MG63 (cell line): ENCODE results near the gene NHLRC1. TPM values are rescaled to one million over a fixed set of nuclear protein-coding genes. Genes with fewer than 3 reads are reported as not detected.

Experiments used
- DNase-seq: peaks from one replicate; pipeline ENCODE4 v3.0.0-alpha.2; 2020
- H3K27me3 ChIP-seq: fragments of 250-450 bp; sonication (Bioruptor Pico); 2 replicates; pipeline ENCODE4 v1.5.1; 2020; ENCODE audit warnings: mild to moderate bottlenecking, moderate library complexity
- H3K36me3 ChIP-seq: fragments of 250-450 bp; sonication (Bioruptor Pico); 2 replicates; pipeline ENCODE4 v1.5.1; 2020; ENCODE audit warnings: mild to moderate bottlenecking, moderate library complexity
- H3K4me3 ChIP-seq: fragments of 250-450 bp; sonication (Bioruptor Pico); 2 replicates; pipeline ENCODE4 v1.5.1; 2020; ENCODE audit warnings: mild to moderate bottlenecking, moderate library complexity
- H3K9me3 ChIP-seq: fragments of 250-450 bp; sonication (Bioruptor Pico); 2 replicates; pipeline ENCODE4 v1.5.1; 2020; ENCODE audit warnings: mild to moderate bottlenecking, moderate library complexity
- total RNA-seq: library from RNA; depleted of rRNA; stranded (reverse); fragments of >200 nt; shearing (Covaris generic); gene quantifications from 2 replicates; pipeline ENCODE4 v1.2.3, GENCODE V29; 2014; ENCODE audit warnings: low replicate concordance

NHLRC1 gene
- total RNA-seq, 1 experiment from 2014 or later, result 0.49 TPM

DNA sequence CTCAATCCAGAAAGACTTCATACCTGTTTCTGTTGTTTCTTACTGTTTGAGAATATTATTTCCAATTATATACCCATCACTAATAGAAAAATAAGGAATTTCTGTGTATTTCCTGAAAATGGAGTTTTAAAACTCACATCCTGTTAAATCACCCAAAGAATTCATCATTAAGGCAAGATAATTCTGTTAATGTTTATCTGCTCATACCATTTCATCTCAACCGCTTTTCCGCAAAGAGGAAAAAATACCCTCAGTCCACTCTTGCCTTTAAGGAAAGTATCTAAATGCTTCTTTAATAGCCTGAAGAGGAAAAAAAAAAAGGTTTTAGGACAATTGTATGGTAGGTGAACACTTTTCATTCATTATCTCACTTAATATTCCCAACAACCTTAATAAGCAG is 25.1 kb upstream of the NHLRC1 start:
- Histone ChIP-seq H3K9me3 (no peaks in the 10 kb centered on the region), H3K4me3 (no peak overlapping the region), H3K27me3 (no peaks in the 10 kb centered on the region), H3K36me3 (peaks cover 4% of the 10 kb centered on the region; the same call in 1 of the 2 replicates)
- DNase-seq, result no peak

- peaks cover 4% of the 10 kb centered on the region; the same call in 1 of the 2 replicates for H3K36me3 ChIP-seq
- H3K9me3 ChIP-seq, result no peaks in the 10 kb centered on the region
- peak; percentile 15 for DNase-seq
- H3K4me3 ChIP-seq, result no peak overlapping the region
- H3K27me3 ChIP-seq, result no peaks in the 10 kb centered on the region
Measured at GRCh38 chr6:18147160-18147559, 24.7 kb upstream of the NHLRC1 start.

- Histone ChIP-seq H3K36me3 (0 out of 2 replicates have a peak, but pooled peaks cover 4% of the 10 kb centered on the region), H3K27me3 (no peaks in the 10 kb centered on the region), H3K4me3 (no peak overlapping the region), H3K9me3 (no peaks in the 10 kb centered on the region)
- no peak for DNase-seq
Measured at GRCh38 chr6:18142591-18142861, 20.0 kb upstream of the NHLRC1 start.

DNA sequence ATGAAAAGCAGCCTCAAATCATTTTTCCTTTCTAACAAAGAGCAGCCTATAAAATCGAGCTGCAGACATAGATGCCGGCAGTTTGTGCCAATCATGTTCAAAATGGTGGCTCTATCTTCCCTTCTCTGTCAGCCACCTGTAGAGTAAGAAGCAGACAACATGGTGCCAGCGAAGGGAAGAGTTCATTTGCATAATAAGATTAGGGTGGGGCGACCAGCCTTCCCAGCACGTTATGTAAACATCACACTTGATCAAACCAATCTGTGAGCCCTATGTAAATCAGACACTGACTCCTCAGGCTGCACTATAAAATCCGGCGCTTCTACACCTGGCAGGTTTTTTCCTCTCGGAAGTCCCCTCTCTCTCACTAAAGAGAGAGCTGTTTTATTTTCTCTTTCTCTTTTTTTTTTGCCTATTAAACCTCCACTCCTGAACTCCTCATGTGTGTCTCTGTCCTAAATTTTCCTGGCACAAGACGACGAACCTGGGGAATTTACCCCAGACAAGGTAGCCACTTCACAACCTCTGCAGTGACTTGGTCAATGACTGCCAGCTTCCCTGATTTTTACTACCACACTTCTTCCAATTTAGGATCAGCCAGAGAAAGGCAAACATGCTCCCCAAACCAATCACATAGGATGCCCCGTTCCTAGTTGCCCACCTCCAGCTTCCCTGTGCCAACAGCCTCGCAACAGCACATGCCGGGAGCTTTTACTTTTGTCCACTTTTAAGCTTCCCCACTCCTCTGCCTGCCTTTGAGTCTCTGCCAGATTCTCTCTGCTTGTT is 19.5 kb upstream of the NHLRC1 start:
- Histone ChIP-seq H3K4me3 (no peak overlapping the region), H3K9me3 (no peaks in the 10 kb centered on the region), H3K27me3 (no peaks in the 10 kb centered on the region), H3K36me3 (0 out of 2 replicates have a peak, but pooled peaks cover 4% of the 10 kb centered on the region)
- no peak for DNase-seq

- Histone ChIP-seq H3K36me3 (0 out of 2 replicates have a peak, but pooled peaks cover 4% of the 10 kb centered on the region), H3K27me3 (no peaks in the 10 kb centered on the region), H3K9me3 (no peaks in the 10 kb centered on the region), H3K4me3 (no peak overlapping the region)
- no peak for DNase-seq
Measured at GRCh38 chr6:18139935-18140621, 17.6 kb upstream of the NHLRC1 start.

DNA sequence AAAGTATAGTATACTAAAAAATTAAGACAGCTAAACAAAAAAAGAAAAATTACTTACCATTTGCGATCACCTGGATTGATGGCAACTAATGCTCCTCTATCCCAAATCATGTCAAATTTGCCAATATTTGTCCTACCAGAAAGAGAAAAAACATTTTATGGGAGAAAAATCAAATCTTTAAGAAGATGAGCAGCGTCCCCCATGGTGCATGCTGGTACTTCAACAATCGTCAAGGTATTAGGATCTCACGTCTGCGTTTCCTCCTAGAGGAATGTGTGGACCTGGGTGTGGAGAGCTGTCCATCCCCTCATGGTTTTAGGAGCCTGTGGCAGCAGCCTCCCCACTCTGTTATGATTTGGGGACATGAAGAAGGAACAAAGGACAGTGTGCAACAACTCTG is 16.4 kb upstream of the NHLRC1 start:
- H3K4me3 ChIP-seq, result no peak overlapping the region
- no peaks in the 10 kb centered on the region for H3K27me3 ChIP-seq
- no peak for DNase-seq
- H3K9me3 ChIP-seq, result no peaks in the 10 kb centered on the region
- 0 out of 2 replicates have a peak, but pooled peaks cover 4% of the 10 kb centered on the region for H3K36me3 ChIP-seq

DNA sequence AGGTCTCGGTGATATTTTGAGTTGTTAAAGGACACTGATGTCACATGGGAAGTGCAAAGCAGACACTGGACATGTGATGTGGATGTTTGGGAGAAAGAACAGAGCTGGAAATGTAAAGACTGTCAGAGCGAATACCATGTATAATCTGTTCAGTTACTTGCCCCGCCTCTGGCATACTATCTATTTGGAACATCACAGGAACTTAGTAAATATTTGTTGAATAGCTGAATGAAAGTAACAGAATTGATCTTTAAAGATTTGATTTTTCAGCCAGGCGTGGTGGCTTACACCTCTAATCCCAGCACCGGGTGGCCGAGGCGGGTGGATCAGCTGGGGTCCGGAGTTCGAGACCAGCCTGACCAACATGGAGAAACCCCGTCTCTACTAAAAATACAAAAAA is 13.8 kb upstream of the NHLRC1 start:
- no peak for DNase-seq
- no peaks in the 10 kb centered on the region for H3K27me3 ChIP-seq
- H3K36me3 ChIP-seq, result no peaks in the 10 kb centered on the region

DNA sequence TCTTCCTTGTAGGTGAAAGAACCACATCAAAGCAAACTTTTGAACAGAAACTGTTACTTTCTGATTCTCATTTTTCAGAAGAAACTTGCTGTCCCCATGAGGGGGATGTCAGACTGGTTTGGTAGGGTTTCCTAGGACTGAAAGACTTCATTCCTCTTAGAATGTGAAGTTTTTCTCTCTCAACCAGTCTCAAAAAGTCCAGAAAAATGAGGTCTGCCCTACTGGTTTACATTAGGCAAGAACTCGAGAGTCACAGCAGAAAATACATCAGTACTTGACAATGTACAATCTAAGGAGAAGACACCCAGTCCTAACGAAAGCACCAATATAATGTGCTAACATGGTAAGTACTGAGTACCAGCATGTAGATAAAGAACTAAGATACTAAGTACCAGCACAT is 12.7 kb upstream of the NHLRC1 start:
- H3K27me3 ChIP-seq, result no peaks in the 10 kb centered on the region
- DNase-seq, result no peak
- H3K36me3 ChIP-seq, result no peaks in the 10 kb centered on the region
- H3K9me3 ChIP-seq, result no peaks in the 10 kb centered on the region
- no peak overlapping the region for H3K4me3 ChIP-seq

More for the DNA sequence above, 13.8 kb upstream of the NHLRC1 start:
- no peak overlapping the region for H3K4me3 ChIP-seq
- no peaks in the 10 kb centered on the region for H3K9me3 ChIP-seq

- no peak overlapping the region for H3K4me3 ChIP-seq
- no peaks in the 10 kb centered on the region for H3K9me3 ChIP-seq
- no peak for DNase-seq
- H3K36me3 ChIP-seq, result no peaks in the 10 kb centered on the region
- no peaks in the 10 kb centered on the region for H3K27me3 ChIP-seq
Measured at GRCh38 chr6:18132346-18132745, 9.9 kb upstream of the NHLRC1 start.

GRCh38 chr6:18126121-18126520 is 3.6 kb upstream of the NHLRC1 start:
- no peak for DNase-seq
- no peaks in the 10 kb centered on the region for H3K9me3 ChIP-seq
- H3K4me3 ChIP-seq, result no peak overlapping the region
- no peaks in the 10 kb centered on the region for H3K27me3 ChIP-seq
- H3K36me3 ChIP-seq, result no peaks in the 10 kb centered on the region

DNA sequence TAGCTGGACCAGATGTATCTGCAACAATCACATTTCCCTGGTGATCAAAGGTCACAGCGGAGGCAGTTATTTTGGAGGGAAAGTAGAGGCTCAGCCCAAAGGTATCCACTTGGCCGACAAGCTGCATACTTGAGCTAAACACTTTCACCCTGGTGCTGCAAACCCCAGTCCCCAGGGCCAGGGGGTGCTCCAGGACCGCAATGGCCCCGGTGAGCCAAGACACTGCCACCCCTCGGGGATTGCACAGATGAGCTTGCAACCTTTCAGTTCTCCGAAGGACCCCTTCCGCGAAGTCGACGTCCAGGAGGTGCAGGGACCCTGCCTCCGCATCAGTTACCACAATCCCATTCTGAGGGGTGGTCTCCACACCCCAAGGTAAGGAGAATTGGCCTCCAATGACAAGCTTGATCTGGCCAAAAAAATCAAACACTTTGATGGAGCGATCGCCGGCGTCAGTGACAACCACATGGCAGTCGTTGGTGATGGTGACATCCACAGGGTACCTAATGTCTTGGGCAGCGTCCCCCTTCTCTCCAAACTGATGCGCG is 823 bp downstream of the NHLRC1 start:
- no peak overlapping the region for H3K4me3 ChIP-seq
- DNase-seq, result no peak

DNA sequence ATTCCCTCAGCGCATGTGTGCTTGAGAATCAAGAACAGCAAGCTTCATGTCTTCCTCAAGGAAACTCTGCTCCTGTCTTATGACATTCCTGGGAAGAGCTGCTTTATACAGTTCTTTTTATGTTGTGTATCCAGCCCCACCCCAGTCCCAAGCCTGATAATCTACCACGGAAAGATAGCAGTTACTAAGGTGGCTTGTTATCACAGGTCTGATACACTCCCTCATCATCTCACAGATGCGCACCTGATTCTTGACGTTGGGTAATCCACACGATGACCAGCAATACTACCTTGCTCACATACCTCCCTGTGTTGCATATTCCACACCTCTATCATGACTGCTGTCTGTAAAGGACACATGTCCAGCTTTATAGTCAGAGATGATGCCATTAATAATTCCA is 3.2 kb downstream of the NHLRC1 start:
- DNase-seq, result no peak
- Histone ChIP-seq H3K9me3 (no peaks in the 10 kb centered on the region), H3K4me3 (no peak overlapping the region), H3K36me3 (no peaks in the 10 kb centered on the region), H3K27me3 (no peaks in the 10 kb centered on the region)

More for the DNA sequence above, 823 bp downstream of the NHLRC1 start:
- H3K9me3 ChIP-seq, result no peaks in the 10 kb centered on the region
- no peaks in the 10 kb centered on the region for H3K36me3 ChIP-seq
- H3K27me3 ChIP-seq, result no peaks in the 10 kb centered on the region

- Histone ChIP-seq H3K27me3 (no peaks in the 10 kb centered on the region), H3K36me3 (no peaks in the 10 kb centered on the region), H3K9me3 (no peaks in the 10 kb centered on the region), H3K4me3 (no peak overlapping the region)
- DNase-seq, result no peak
Measured at GRCh38 chr6:18118330-18118729, 4.1 kb downstream of the NHLRC1 start.

DNA sequence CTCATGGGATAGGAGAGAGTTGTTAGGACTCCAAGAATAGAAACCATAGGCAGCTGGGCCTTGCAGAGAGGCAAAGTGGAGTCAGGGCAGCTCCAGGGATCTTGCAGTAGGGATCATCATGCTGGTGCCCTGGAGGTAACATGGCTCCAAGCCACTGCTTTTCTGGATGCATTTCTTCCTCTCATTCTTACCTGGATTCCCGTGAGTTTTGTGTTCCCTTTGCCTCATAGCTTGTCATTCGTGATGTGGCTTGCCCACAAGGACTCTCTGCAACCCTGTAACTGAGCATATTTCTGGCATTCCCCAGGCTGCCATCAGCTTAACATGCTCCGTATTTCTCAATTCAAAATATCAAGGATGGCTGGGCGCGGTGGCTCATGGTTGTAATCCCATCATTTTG is 5.3 kb downstream of the NHLRC1 start:
- no peak overlapping the region for H3K4me3 ChIP-seq
- no peaks in the 10 kb centered on the region for H3K9me3 ChIP-seq
- H3K27me3 ChIP-seq, result no peaks in the 10 kb centered on the region
- no peaks in the 10 kb centered on the region for H3K36me3 ChIP-seq
- no peak for DNase-seq

- DNase-seq, result no peak
- Histone ChIP-seq H3K4me3 (no peak overlapping the region), H3K36me3 (no peaks in the 10 kb centered on the region), H3K9me3 (no peaks in the 10 kb centered on the region), H3K27me3 (no peaks in the 10 kb centered on the region)
Measured at GRCh38 chr6:18115356-18115755, 7.1 kb downstream of the NHLRC1 start.

- no peaks in the 10 kb centered on the region for H3K36me3 ChIP-seq
- H3K4me3 ChIP-seq, result no peak overlapping the region
- no peaks in the 10 kb centered on the region for H3K27me3 ChIP-seq
- H3K9me3 ChIP-seq, result peaks cover 3% of the 10 kb centered on the region; the same call in 1 of the 2 replicates
- no peak for DNase-seq
Measured at GRCh38 chr6:18110162-18110561, 12.3 kb downstream of the NHLRC1 start.

DNA sequence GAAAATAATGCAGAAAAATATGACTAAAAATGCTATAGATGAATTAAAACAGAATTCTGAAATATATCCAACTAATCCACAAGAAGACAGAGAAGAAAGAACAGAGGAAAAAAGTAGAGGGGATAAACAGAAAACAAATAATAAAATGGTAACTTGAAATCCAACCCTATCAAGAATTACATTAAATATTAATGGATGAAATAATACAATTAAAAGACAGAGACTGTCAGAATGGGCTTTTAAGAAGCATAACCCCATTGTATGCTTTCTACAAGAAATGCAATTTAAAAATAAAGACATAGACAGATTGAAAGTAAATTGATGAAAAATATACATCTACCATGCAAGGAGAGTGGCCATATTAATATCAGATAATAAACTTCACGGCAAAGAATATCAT is 15.4 kb downstream of the NHLRC1 start:
- H3K36me3 ChIP-seq, result no peaks in the 10 kb centered on the region
- H3K4me3 ChIP-seq, result no peak overlapping the region
- H3K9me3 ChIP-seq, result peaks cover 3% of the 10 kb centered on the region; the same call in 1 of the 2 replicates
- H3K27me3 ChIP-seq, result no peaks in the 10 kb centered on the region
- no peak for DNase-seq
